Smooth muscle cell (in vitro differentiated cells): Measurements from ENCODE around the gene BCAS3. TPM values are rescaled to one million over a fixed set of nuclear protein-coding genes. Genes with fewer than 3 reads are reported as not detected.

Experiments
- DNase-seq: peaks from one replicate; lab custom pipeline; 2025; ENCODE audit not compliant: unreplicated experiment; lab: John Stamatoyannopoulos, UW
- H2AFZ ChIP-seq: fragments of 200-600 bp; sonication (generic); 2 replicates; pipeline ENCODE4 v1.6.0; 2016; ENCODE audit warnings: antibody characterized with exemption, low read depth, mild to moderate bottlenecking
- H3F3A ChIP-seq: fragments of 200-600 bp; sonication (generic); 2 replicates; pipeline ENCODE4 v1.6.0; 2017; ENCODE audit warnings: antibody characterized with exemption, low read depth
- H3K27ac ChIP-seq: fragments of 200-600 bp; sonication (generic); 2 replicates; pipeline ENCODE4 v1.5.1; 2016; ENCODE audit warnings: low read depth, mild to moderate bottlenecking
- H3K27me3 ChIP-seq: fragments of 200-600 bp; sonication (generic); 2 replicates; pipeline ENCODE4 v1.6.1; 2016; ENCODE audit warnings: low read depth, mild to moderate bottlenecking
- H3K36me3 ChIP-seq: fragments of 200-600 bp; sonication (generic); 2 replicates; pipeline ENCODE4 v1.5.1; 2016; ENCODE audit warnings: low read depth
- H3K4me1 ChIP-seq: fragments of 200-600 bp; sonication (generic); 2 replicates; pipeline ENCODE4 v1.5.1; 2016; ENCODE audit warnings: low read depth
- H3K4me2 ChIP-seq: fragments of 200-600 bp; sonication (generic); 2 replicates; pipeline ENCODE4 v1.6.0; 2016; ENCODE audit warnings: mild to moderate bottlenecking
- H3K4me3 ChIP-seq: fragments of 200-600 bp; sonication (generic); 2 replicates; pipeline ENCODE4 v1.5.1; 2016; ENCODE audit warnings: mild to moderate bottlenecking
- H3K79me2 ChIP-seq: fragments of 200-600 bp; sonication (generic); 2 replicates; pipeline ENCODE4 v1.6.0; 2016; ENCODE audit warnings: low read depth, mild to moderate bottlenecking
- H3K9ac ChIP-seq: fragments of 200-600 bp; sonication (generic); 2 replicates; pipeline ENCODE4 v1.6.0; 2016; ENCODE audit warnings: low read depth
- H3K9me3 ChIP-seq: fragments of 200-600 bp; sonication (generic); replicated peaks from 2 replicates; pipeline ENCODE4 v1.5.1; 2016; ENCODE audit warnings: low read depth
- H4K20me1 ChIP-seq: fragments of 200-600 bp; sonication (generic); 2 replicates; pipeline ENCODE4 v1.6.0; 2016; ENCODE audit warnings: low read depth
- CTCF ChIP-seq: fragments of 200-600 bp; sonication (generic); IDR thresholded peaks from 2 replicates; pipeline ENCODE4 v1.5.1; 2017; ENCODE audit warnings: borderline replicate concordance, mild to moderate bottlenecking, antibody characterized with exemption; ENCODE audit not compliant: insufficient read depth, poor library complexity, severe bottlenecking
- WGBS: methylation state at CpG from one replicate; pipeline ENCODE4 v1.1.7; 2016; ENCODE audit warnings: low lambda C conversion rate; 5-methylcytosine and 5-hydroxymethylcytosine counted together
- polyA plus RNA-seq: library from polyadenylated mRNA; unstranded; fragments of >200 nt; fragmentation: Nextera tagmentation; extraction: Ambion mirVana; gene quantifications from 2 replicates; pipeline ENCODE4 v1.2.1, GENCODE V29; 2016
- total RNA-seq: library from RNA; depleted of rRNA; stranded (reverse); fragments of >200 nt; gene quantifications from 2 replicates; pipeline ENCODE4 v1.2.3, GENCODE V29; 2014

Gene BCAS3
- total and polyA plus RNA-seq, 2 experiments from 2014 or later = 17.2 to 54.5 TPM

- no peaks in the 10 kb centered on the region for H3K79me2 ChIP-seq
- H3K36me3 ChIP-seq = no peaks in the 10 kb centered on the region
- H3K4me3 ChIP-seq = no peak overlapping the region
- H3K4me2 ChIP-seq = no peak overlapping the region
- peaks cover 10% of the 10 kb centered on the region for H3K4me1 ChIP-seq
- 97% methylated on average over 10 of the region's 10 CpGs for WGBS
- TF ChIP-seq CTCF = no peak
- H3K27me3 ChIP-seq = no peaks in the 10 kb centered on the region
- H3K9ac ChIP-seq = no peak overlapping the region
- H3K9me3 ChIP-seq = no peaks in the 10 kb centered on the region
- no peaks in the 10 kb centered on the region for H4K20me1 ChIP-seq
- no peak for DNase-seq
- H3K27ac ChIP-seq = no peak overlapping the region
- H2AFZ ChIP-seq = no peak overlapping the region
- no peaks in the 10 kb centered on the region for H3F3A ChIP-seq
Observed at GRCh38 chr17:61369751-61370150, 692.1 kb downstream of the BCAS3 start.

- H3K4me3 ChIP-seq = no peak overlapping the region
- DNase-seq = no peak
- no peaks in the 10 kb centered on the region for H3K79me2 ChIP-seq
- 97% methylated on average over 1 of the region's 1 CpG for WGBS
- no peaks in the 10 kb centered on the region for H3K36me3 ChIP-seq
- no peak overlapping the region for H3K9ac ChIP-seq
- no peaks in the 10 kb centered on the region for H3K27me3 ChIP-seq
- no peak overlapping the region for H2AFZ ChIP-seq
- no peaks in the 10 kb centered on the region for H4K20me1 ChIP-seq
- H3K4me1 ChIP-seq = peaks cover 10% of the 10 kb centered on the region
- TF ChIP-seq CTCF = no peak
- no peaks in the 10 kb centered on the region for H3F3A ChIP-seq
- H3K9me3 ChIP-seq = no peaks in the 10 kb centered on the region
- H3K4me2 ChIP-seq = no peak overlapping the region
- no peak overlapping the region for H3K27ac ChIP-seq
Observed at GRCh38 chr17:61371179-61371578, 693.5 kb downstream of the BCAS3 start.

- H3F3A ChIP-seq = no peaks in the 10 kb centered on the region
- H3K27ac ChIP-seq = no peak overlapping the region
- peaks cover 10% of the 10 kb centered on the region for H3K4me1 ChIP-seq
- no peak overlapping the region for H2AFZ ChIP-seq
- H3K27me3 ChIP-seq = no peaks in the 10 kb centered on the region
- no peak overlapping the region for H3K4me3 ChIP-seq
- no peak overlapping the region for H3K9ac ChIP-seq
- no peak overlapping the region for H3K4me2 ChIP-seq
- no peaks in the 10 kb centered on the region for H3K9me3 ChIP-seq
- no peaks in the 10 kb centered on the region for H3K79me2 ChIP-seq
- H3K36me3 ChIP-seq = no peaks in the 10 kb centered on the region
- TF ChIP-seq CTCF = no peak
- H4K20me1 ChIP-seq = no peaks in the 10 kb centered on the region
- 94% methylated on average over 8 of the region's 8 CpGs for WGBS
- no peak for DNase-seq
Observed at GRCh38 chr17:61371606-61372005, 694.0 kb downstream of the BCAS3 start.

GRCh38 chr17:61372436-61372835 is 694.8 kb downstream of the BCAS3 start:
- DNase-seq = no peak
- Histone ChIP-seq H3F3A (no peaks in the 10 kb centered on the region), H4K20me1 (no peaks in the 10 kb centered on the region), H2AFZ (no peak overlapping the region), H3K27ac (no peak overlapping the region), H3K4me3 (no peak overlapping the region), H3K9me3 (no peaks in the 10 kb centered on the region), H3K27me3 (no peaks in the 10 kb centered on the region), H3K4me2 (no peak overlapping the region), H3K9ac (no peak overlapping the region), H3K4me1 (peaks cover 10% of the 10 kb centered on the region), H3K79me2 (no peaks in the 10 kb centered on the region), H3K36me3 (no peaks in the 10 kb centered on the region)
- TF ChIP-seq CTCF = no peak
- 93% methylated on average over 9 of the region's 9 CpGs for WGBS
